RWPE1 (cell line): ENCODE data around the gene SLC39A11.

Experiments used
- CTCF ChIA-PET: fragments of 350-600 bp; sonication (Branson Sonifier 250); formaldehyde crosslinking; extraction: SDS; loops from one replicate; lab custom pipeline; 2021; lab: Yijun Ruan, JAX
- POLR2A ChIA-PET: fragments of 400-600 bp; formaldehyde crosslinking; extraction: SDS; loops from one replicate; lab custom pipeline; 2020; ENCODE audit warnings: antibody characterized with exemption; ENCODE audit not compliant: low non-redundant PET; lab: Yijun Ruan, JAX
- DNase-seq: peaks from one replicate; pipeline ENCODE4 v3.0.0; 2012; ENCODE audit warnings: low spot score
- H3K27ac ChIP-seq: fragments of 450-650 bp; 2 replicates; pipeline ENCODE4 v1.5.1; 2017
- TF ChIP-seq, protein P1 (sequence below): fragments of 450-650 bp; conservative IDR thresholded peaks from 2 replicates; pipeline ENCODE4 v1.5.1; 2017; ENCODE audit warnings: low read depth, mild to moderate bottlenecking

The SLC39A11 gene

DNA sequence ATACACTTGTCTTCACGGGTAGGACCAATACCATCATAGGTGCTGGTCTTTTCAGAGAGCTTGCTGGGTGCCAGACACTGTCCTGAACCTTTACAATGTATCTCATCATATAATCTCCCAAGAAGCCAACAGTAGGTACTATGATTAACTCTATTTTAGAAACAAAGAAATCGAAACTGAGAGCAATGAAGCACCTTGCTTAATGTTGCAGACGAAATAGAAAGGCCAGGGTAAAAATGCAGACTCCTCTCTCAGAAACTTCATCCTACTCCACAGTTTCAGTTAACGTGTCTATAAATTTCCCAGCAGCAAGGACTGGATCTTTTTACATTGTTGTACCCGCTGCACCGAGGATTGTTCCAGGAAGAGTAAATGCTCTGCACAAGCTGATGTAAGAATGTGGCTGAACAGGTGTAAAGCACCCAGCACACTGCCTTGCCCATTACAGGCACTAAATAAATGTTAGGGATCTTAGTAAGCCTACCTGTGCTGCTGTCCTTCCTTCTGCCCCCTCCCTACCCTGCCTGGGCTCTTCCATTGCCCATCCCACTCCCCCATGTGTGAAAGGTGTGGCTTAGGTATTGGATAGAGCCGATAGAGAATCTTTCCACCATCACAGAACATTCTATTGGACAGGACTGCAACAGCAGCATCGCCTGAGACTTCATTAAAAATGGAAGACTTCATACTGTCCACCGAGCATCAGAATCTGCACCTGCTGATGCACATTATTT is 495.0 kb downstream of the SLC39A11 start:
- no peak for DNase-seq
- CTCF ChIA-PET: no interaction called here
- TF ChIP-seq, protein P1, sequence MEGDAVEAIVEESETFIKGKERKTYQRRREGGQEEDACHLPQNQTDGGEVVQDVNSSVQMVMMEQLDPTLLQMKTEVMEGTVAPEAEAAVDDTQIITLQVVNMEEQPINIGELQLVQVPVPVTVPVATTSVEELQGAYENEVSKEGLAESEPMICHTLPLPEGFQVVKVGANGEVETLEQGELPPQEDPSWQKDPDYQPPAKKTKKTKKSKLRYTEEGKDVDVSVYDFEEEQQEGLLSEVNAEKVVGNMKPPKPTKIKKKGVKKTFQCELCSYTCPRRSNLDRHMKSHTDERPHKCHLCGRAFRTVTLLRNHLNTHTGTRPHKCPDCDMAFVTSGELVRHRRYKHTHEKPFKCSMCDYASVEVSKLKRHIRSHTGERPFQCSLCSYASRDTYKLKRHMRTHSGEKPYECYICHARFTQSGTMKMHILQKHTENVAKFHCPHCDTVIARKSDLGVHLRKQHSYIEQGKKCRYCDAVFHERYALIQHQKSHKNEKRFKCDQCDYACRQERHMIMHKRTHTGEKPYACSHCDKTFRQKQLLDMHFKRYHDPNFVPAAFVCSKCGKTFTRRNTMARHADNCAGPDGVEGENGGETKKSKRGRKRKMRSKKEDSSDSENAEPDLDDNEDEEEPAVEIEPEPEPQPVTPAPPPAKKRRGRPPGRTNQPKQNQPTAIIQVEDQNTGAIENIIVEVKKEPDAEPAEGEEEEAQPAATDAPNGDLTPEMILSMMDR: no peak
- POLR2A ChIA-PET: no interaction called here
- H3K27ac ChIP-seq: no peak overlapping the region
